ENCODE data around the gene BFSP2. TPM values are rescaled to one million over a fixed set of nuclear protein-coding genes. Genes with fewer than 3 reads are reported as not detected.

The BFSP2 gene
- polyA plus RNA-seq, 1 experiment, result not detected

DNA sequence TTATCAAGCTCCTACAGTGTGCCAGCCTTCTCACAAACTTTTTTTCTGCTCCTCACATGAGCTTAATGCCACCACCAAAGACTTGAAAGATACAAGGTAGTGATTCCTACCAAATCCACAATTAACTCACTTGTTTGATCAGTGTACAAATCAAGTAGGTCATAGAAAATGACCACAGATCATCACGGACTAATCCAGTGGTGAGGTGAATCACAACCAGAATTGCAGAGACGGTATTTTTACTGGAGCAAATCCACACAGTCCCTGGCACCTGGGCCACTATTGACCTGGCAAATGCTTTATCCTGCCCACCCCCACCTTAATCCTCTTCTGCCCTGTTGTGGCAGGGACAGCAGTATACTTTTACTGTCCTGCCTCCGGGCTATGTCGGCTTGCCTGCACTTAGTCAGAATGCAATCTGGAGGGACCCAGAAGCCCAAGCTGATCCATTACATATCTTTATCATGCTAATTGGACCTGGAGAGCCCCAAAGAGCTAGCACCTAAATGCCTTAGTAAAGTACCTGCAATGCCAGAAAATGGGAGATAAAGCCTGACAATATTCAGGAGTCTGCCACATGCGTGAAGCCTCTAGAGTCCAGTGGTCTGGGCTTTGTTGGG is 89.7 kb downstream of the BFSP2 start:
- DNase-seq (ENCODE audit: low read depth, low spot score), result no peak
- Histone ChIP-seq H3K27ac (ENCODE audit: low read depth, low read length) (no peak overlapping the region), H3K9me3 (ENCODE audit: control insufficient read depth, insufficient read depth, low read length) (peaks cover 15% of the 10 kb centered on the region), H3K4me3 (ENCODE audit: low read depth, low read length) (no peak overlapping the region), H3K27me3 (ENCODE audit: control insufficient read depth, insufficient read depth, low read length) (no peaks in the 10 kb centered on the region)
- ChIA-PET POLR2A (interaction anchor here (1.3 kb wide), 1 partner anchor 84 kb away, joined by 5 read pairs; the partner anchor contains the start of gene CDV3), CTCF (interaction anchor here (0.8 to 2.3 kb wide), 9 partner anchors 15 to 173 kb away, joined by 3 to 25 read pairs (median 4); no protein-coding TSS in a partner anchor)
- no peak for TF ChIP-seq CTCF (IDR thresholded peaks at IDR 0.05; ENCODE audit: low read depth, low read length)

- DNase-seq (ENCODE audit: low read depth, low spot score), result no peak
- H3K27ac ChIP-seq (ENCODE audit: low read depth, low read length), result no peak overlapping the region
- no peaks in the 10 kb centered on the region for H3K27me3 ChIP-seq (ENCODE audit: control insufficient read depth, insufficient read depth, low read length)
- H3K9me3 ChIP-seq (ENCODE audit: control insufficient read depth, insufficient read depth, low read length), result peaks cover 15% of the 10 kb centered on the region
- TF ChIP-seq CTCF (IDR thresholded peaks at IDR 0.05; ENCODE audit: low read depth, low read length), result no peak
- POLR2A ChIA-PET, result no interaction called here
- CTCF ChIA-PET, result no interaction called here
- H3K4me3 ChIP-seq (ENCODE audit: low read depth, low read length), result no peak overlapping the region
Measured at GRCh38 chr3:133490468-133491351, 90.9 kb downstream of the BFSP2 start.

- Histone ChIP-seq H3K9me3 (ENCODE audit: control insufficient read depth, insufficient read depth, low read length) (peaks cover 9% of the 10 kb centered on the region), H3K4me3 (ENCODE audit: low read depth, low read length) (no peak overlapping the region), H3K27me3 (ENCODE audit: control insufficient read depth, insufficient read depth, low read length) (no peaks in the 10 kb centered on the region), H3K27ac (ENCODE audit: low read depth, low read length) (no peak overlapping the region)
- no peak for DNase-seq (ENCODE audit: low read depth, low spot score)
- ChIA-PET CTCF (interaction anchor here (1.6 kb wide), 1 partner anchor 9 kb away, joined by 3 read pairs; no protein-coding TSS in a partner anchor), POLR2A (no interaction called here)
- no peak for TF ChIP-seq CTCF (IDR thresholded peaks at IDR 0.05; ENCODE audit: low read depth, low read length)
Measured at GRCh38 chr3:133491481-133492059, 91.7 kb downstream of the BFSP2 start.

DNA sequence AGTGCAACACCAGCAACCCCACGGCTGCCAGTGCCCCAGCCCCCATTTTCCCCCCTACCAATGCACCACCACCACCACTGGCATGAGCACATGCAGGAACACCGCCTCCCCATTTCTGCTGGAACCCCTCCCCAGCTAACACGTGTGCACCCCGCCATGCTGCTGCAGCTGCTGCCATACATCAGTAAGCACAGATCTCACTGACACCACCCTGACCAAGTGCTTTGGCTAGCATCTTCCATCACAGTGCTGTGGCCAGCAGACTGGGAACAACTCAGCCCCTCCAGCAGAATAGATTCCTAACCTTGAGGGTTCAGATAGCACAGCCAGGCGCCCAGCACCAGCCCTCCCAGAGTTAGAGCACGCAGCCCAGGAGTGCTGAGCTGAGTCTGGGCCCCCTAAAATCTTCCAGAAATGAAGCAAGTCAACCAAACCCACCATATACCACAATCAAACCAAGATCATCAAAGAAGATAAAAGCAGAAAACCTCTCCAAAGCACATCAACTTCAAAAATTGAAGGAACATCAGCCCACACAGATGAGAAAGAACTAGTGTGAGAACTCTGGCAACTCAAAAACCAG is 92.4 kb downstream of the BFSP2 start:
- Histone ChIP-seq H3K27me3 (ENCODE audit: control insufficient read depth, insufficient read depth, low read length) (no peaks in the 10 kb centered on the region), H3K4me3 (ENCODE audit: low read depth, low read length) (no peak overlapping the region), H3K9me3 (ENCODE audit: control insufficient read depth, insufficient read depth, low read length) (peaks cover 3% of the 10 kb centered on the region; the same call in 1 of the 2 replicates), H3K27ac (ENCODE audit: low read depth, low read length) (no peak overlapping the region)
- no peak for TF ChIP-seq CTCF (IDR thresholded peaks at IDR 0.05; ENCODE audit: low read depth, low read length)
- POLR2A ChIA-PET, result no interaction called here
- CTCF ChIA-PET, result interaction anchor here (1.6 kb wide), 1 partner anchor 8 kb away, joined by 3 read pairs; no protein-coding TSS in a partner anchor
- no peak for DNase-seq (ENCODE audit: low read depth, low spot score)

All from AG04450 (cell line).